Measurements from ENCODE around the gene FERMT1.

The FERMT1 gene, protein sequence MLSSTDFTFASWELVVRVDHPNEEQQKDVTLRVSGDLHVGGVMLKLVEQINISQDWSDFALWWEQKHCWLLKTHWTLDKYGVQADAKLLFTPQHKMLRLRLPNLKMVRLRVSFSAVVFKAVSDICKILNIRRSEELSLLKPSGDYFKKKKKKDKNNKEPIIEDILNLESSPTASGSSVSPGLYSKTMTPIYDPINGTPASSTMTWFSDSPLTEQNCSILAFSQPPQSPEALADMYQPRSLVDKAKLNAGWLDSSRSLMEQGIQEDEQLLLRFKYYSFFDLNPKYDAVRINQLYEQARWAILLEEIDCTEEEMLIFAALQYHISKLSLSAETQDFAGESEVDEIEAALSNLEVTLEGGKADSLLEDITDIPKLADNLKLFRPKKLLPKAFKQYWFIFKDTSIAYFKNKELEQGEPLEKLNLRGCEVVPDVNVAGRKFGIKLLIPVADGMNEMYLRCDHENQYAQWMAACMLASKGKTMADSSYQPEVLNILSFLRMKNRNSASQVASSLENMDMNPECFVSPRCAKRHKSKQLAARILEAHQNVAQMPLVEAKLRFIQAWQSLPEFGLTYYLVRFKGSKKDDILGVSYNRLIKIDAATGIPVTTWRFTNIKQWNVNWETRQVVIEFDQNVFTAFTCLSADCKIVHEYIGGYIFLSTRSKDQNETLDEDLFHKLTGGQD

GRCh38 chr20:6122873-6123648, at the start of gene FERMT1:
FERMT1 (minus strand) TSS chr20:6123030; CDS start chr20:6119554, 3,476 bp downstream.
- TF ChIP-seq CTCF (IDR thresholded peaks at IDR 0.05), result peak; percentile 11; the same call in 1 of the 2 replicates

- no peak for TF ChIP-seq CTCF (IDR thresholded peaks at IDR 0.05)
These were observed 46.4 kb upstream of the FERMT1 start for GRCh38 chr20:6169251-6169650.

- TF ChIP-seq CTCF (IDR thresholded peaks at IDR 0.05), result no peak
These were observed 45.4 kb upstream of the FERMT1 start for GRCh38 chr20:6168204-6168603.

DNA sequence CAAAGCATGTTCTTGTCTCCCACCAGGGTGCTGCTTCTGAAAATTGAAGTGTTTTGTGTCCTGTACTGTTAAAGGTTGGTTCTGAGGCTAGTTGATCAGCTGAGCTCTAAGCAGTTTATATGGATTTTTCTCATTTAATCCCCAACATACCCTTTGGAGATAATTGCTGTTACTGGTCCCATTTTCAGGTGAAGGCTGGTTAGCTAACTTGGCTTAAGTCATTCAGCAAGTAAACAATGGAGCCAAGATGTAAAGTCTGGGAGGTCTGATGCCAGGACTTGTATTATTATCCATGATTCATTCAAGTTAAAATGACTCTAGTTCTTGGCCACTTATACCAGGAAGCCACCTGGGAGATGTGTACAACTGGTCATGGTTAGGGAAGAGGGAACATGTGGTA, 42.5 kb upstream of the FERMT1 start:
- TF ChIP-seq CTCF (IDR thresholded peaks at IDR 0.05), result no peak

GRCh38 chr20:6164421-6165341, 41.9 kb upstream of the FERMT1 start:
- TF ChIP-seq CTCF (IDR thresholded peaks at IDR 0.05), result no peak

DNA sequence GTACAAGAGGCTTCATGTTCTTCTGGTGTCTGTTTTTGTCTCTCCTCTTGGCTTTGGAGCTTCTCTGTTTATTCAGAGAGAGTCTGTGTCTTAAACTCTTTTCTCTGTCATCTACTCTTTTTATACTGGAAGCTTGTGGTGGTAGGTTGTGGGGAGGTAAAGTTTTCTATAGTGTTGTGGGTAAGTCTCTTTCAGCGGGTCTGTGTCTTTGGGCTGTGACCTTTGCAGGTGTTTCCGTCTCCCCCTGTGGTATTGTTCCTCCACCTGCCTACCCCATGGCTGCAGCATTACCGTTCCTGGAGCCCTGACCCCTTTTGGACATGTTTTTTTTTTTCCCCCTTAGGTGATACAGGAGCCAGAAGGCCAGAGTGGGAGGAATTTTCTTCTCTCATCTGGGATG, 37.9 kb upstream of the FERMT1 start:
- no peak for TF ChIP-seq CTCF (IDR thresholded peaks at IDR 0.05)
